Endothelial cell of umbilical vein (primary cell): ENCODE data around the gene ZBTB22. TPM values are rescaled to one million over a fixed set of nuclear protein-coding genes. Genes with fewer than 3 reads are reported as not detected.

Experiments
- BruUV-seq: library from RNA; stranded (reverse); fragments of 400-500 nt; replicated peaks from 2 replicates; lab custom pipeline; 2021; lab: Mats Ljungman, UMichigan
- CTCF ChIA-PET: fragments of 300-600, 350-600 bp; sonication (Branson Sonifier 250); formaldehyde crosslinking; loops from one replicate; lab custom pipeline; 2021; ENCODE audit warnings: antibody characterized with exemption, inconsistent platforms; lab: Charles Lee
- POLR2A ChIA-PET: fragments of 300-600, 350-600 bp; sonication (Branson Sonifier 250); formaldehyde crosslinking; loops from one replicate; lab custom pipeline; 2021; ENCODE audit warnings: antibody characterized with exemption, inconsistent platforms; lab: Charles Lee
- DNase-seq: peaks from one replicate; pipeline ENCODE4 v3.0.0-alpha.2; 2011; ENCODE audit warnings: low read depth, low spot score
- FAIRE-seq: peaks from 2 replicates; lab custom pipeline; 2011; peaks lifted over from hg19 to GRCh38; lab: Jason Lieb, UNC
- H2AFZ ChIP-seq: 2 replicates; pipeline ENCODE4 v1.6.0; 2012; ENCODE audit warnings: low read depth, low read length, control low read depth, inconsistent platforms
- H3K27ac ChIP-seq: 2 replicates; pipeline ENCODE4 v1.5.1; 2011; ENCODE audit warnings: low read depth, mild to moderate bottlenecking, control low read depth, low read length, moderate library complexity; ENCODE audit not compliant: insufficient read depth
- H3K27me3 ChIP-seq, 2 experiments: 2 replicates each; pipeline versions ENCODE4 v1.6.0 to v1.6.1; 2011; ENCODE audit warnings: low read length in 2 of 2, mixed read lengths in 1 of 2; ENCODE audit not compliant: control insufficient read depth in 2 of 2, insufficient read depth in 2 of 2
- H3K36me3 ChIP-seq, 2 experiments: 2 replicates in 1 of 2; 3 replicates in 1 of 2; pipeline ENCODE4 v1.5.1; 2011; ENCODE audit warnings: low read length in 2 of 2, mild to moderate bottlenecking in 1 of 2, moderate library complexity in 1 of 2; ENCODE audit not compliant: control insufficient read depth in 2 of 2, insufficient read depth in 2 of 2; ENCODE audit errors: extremely low read depth in 1 of 2
- H3K4me1 ChIP-seq: 3 replicates; pipeline ENCODE4 v1.5.1; 2011; ENCODE audit warnings: mild to moderate bottlenecking, low read length; ENCODE audit not compliant: control insufficient read depth, insufficient read depth; ENCODE audit errors: extremely low read depth
- H3K4me2 ChIP-seq: 2 replicates; pipeline ENCODE4 v1.6.1; 2011; ENCODE audit warnings: low read length, control low read depth, mixed read lengths; ENCODE audit not compliant: insufficient read depth
- H3K4me3 ChIP-seq, 3 experiments: fragments of 200-600 bp in 1 of 3; sonication (generic), shearing (Covaris generic) in 1 of 3; replicated peaks in 1 of 3; 2 replicates each; pipeline ENCODE4 v1.5.1; 2011 to 2016; ENCODE audit warnings: control low read depth in 3 of 3, low read length in 3 of 3, mild to moderate bottlenecking in 2 of 3, inconsistent platforms in 1 of 3, low read depth in 1 of 3, moderate library complexity in 1 of 3; ENCODE audit not compliant: insufficient read depth in 1 of 3
- H3K79me2 ChIP-seq: 2 replicates; pipeline ENCODE4 v1.6.0; 2012; ENCODE audit warnings: low read length, inconsistent platforms; ENCODE audit not compliant: control insufficient read depth, insufficient read depth
- H3K9ac ChIP-seq: replicated peaks from 2 replicates; pipeline ENCODE3; 2011; ENCODE audit warnings: low read length, control low read depth; ENCODE audit not compliant: insufficient read depth; ENCODE audit errors: extremely low read depth
- H3K9me1 ChIP-seq: replicated peaks from 3 replicates; pipeline ENCODE4 v1.6.0; 2011; ENCODE audit warnings: mild to moderate bottlenecking, low read length; ENCODE audit not compliant: control insufficient read depth, insufficient read depth; ENCODE audit errors: extremely low read depth
- H3K9me3 ChIP-seq: replicated peaks from 2 replicates; pipeline ENCODE4 v1.5.1; 2012; ENCODE audit warnings: low read length, inconsistent platforms; ENCODE audit not compliant: control insufficient read depth, insufficient read depth
- H4K20me1 ChIP-seq: replicated peaks from 2 replicates; pipeline ENCODE3; 2011; ENCODE audit warnings: mild to moderate bottlenecking, low read length; ENCODE audit not compliant: control insufficient read depth, insufficient read depth; ENCODE audit errors: extremely low read depth
- EZH2 ChIP-seq: IDR thresholded peaks from 2 replicates; pipeline ENCODE4 v1.6.1; 2012; ENCODE audit warnings: borderline replicate concordance, low read depth, mild to moderate bottlenecking, moderate library complexity, low read length, inconsistent platforms; ENCODE audit not compliant: severe bottlenecking
- FOS ChIP-seq: IDR thresholded peaks from 2 replicates; pipeline ENCODE4 v1.6.1; 2011; ENCODE audit warnings: mild to moderate bottlenecking, low read length, moderate library complexity, borderline replicate concordance; ENCODE audit not compliant: insufficient read depth
- GATA2 ChIP-seq: IDR thresholded peaks from 2 replicates; pipeline ENCODE4 v1.7.0; 2011; ENCODE audit warnings: low read depth, mild to moderate bottlenecking, moderate library complexity, mixed read lengths, low read length; ENCODE audit not compliant: insufficient read length, insufficient read depth
- JUN ChIP-seq: IDR thresholded peaks from 2 replicates; pipeline ENCODE4 v1.6.1; 2011; ENCODE audit warnings: borderline replicate concordance, low read depth; ENCODE audit not compliant: insufficient read length, insufficient read depth
- MYC ChIP-seq: IDR thresholded peaks from one replicate; pipeline ENCODE4 v1.6.1; 2011; ENCODE audit warnings: mild to moderate bottlenecking, low read depth, low read length
- POLR2A ChIP-seq: IDR thresholded peaks from 2 replicates; pipeline ENCODE4 v1.6.1; 2012; ENCODE audit warnings: low read depth, mild to moderate bottlenecking, control low read depth, low read length
- POLR2AphosphoS5 ChIP-seq: IDR thresholded peaks from 2 replicates; pipeline ENCODE4 v1.6.1; 2012; ENCODE audit warnings: low read depth, mild to moderate bottlenecking, control low read depth, low read length, moderate library complexity; ENCODE audit not compliant: insufficient read depth
- dilution Hi-C: fragments of 300-500 bp; cut with MboI; formaldehyde crosslinking; loops from one replicate; pipeline ENCODE4 v1.15.0; 2019; ENCODE audit warnings: low sequenced_read_pairs; ENCODE audit not compliant: extremely low pct_ligation_motif_present
- intact Hi-C: fragments of 100-400 bp; cut with micrococcal nuclease; formaldehyde crosslinking; loops from one replicate; pipeline ENCODE4 v1.10.0; 2022
- polyA plus RNA-seq, 4 experiments: library from polyadenylated mRNA; depleted of rRNA in 3 of 4; stranded (reverse) in 3 of 4; unstranded in 1 of 4; fragments of >200 nt; gene quantifications; 2 replicates each; pipeline versions ENCODE4 v1.2.1 to v1.2.3, GENCODE V29; 2011 to 2012; ENCODE audit warnings: missing spikeins in 1 of 4
- total RNA-seq: library from RNA; stranded (reverse); gene quantifications from 2 replicates; pipeline ENCODE4 v1.2.3, GENCODE V29; 2021
- TF ChIP-seq, protein P1 (sequence below): IDR thresholded peaks from 2 replicates; pipeline ENCODE4 v1.6.1; 2011; ENCODE audit not compliant: insufficient read depth, insufficient read length
- TF ChIP-seq, protein P2 (sequence below), 2 donors: IDR thresholded peaks; 1 replicate in 1 of 2; 2 replicates in 1 of 2; pipeline ENCODE4 v1.5.1; 2011; ENCODE audit warnings: low read length in 2 of 2, mild to moderate bottlenecking in 2 of 2, moderate library complexity in 2 of 2, control low read depth in 1 of 2, inconsistent platforms in 1 of 2, low read depth in 1 of 2; ENCODE audit not compliant: insufficient read depth in 1 of 2; ENCODE audit errors: extremely low read depth in 1 of 2

Gene ZBTB22
- total and polyA plus RNA-seq, 2 donors (not counting 3 experiments of a cell fraction or from before 2014, with no cell fraction given), result 12.6 to 15.4 TPM

DNA sequence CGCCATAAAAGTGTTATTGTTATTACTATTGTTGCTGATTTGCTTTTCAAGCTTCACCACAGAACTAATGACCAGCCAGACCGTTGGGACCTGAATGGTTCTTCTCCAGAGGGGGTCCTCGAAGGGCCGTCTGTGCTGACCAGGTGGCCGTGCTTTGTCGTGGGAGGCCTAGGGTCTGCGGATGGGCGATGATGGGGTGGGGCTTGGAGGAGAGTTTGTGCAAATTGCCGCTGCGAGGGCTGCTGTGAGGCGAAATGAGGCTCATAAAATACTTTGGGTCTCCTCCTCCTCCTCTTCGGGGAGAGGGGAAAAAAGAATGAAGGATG is 6.0 kb upstream of the ZBTB22 start:
- no peaks in the 10 kb centered on the region for H4K20me1 ChIP-seq
- POLR2A ChIA-PET, result interaction anchor here (0.8 to 1.2 kb wide), 2 partner anchors 35 to 52 kb away, joined by 5 to 6 read pairs; partner anchors contain the start of genes PFDN6, RPS18, VPS52 and WDR46
- H3K79me2 ChIP-seq, result peaks cover 36% of the 10 kb centered on the region
- peaks cover 5 to 22% of the 10 kb centered on the region in 2 experiments for H3K36me3 ChIP-seq
- H3K4me2 ChIP-seq, result peak overlapping the region; percentile 65
- H3K4me3 ChIP-seq, result peak overlapping the region; percentile 37 to 80 (median 80)
- peaks cover 43% of the 10 kb centered on the region for H3K4me1 ChIP-seq
- intact Hi-C loops (loop anchor here (1.0 kb wide), 2 partner anchors 52 to 68 kb away; partner anchors contain the start of genes KIFC1 and VPS52), dilution Hi-C loops (no loop called here)
- no peaks in the 10 kb centered on the region for H3K9me1 ChIP-seq
- H3K9ac ChIP-seq, result no peak overlapping the region
- H3K27ac ChIP-seq, result no peak overlapping the region
- no TSS peak for BruUV-seq
- TF ChIP-seq EZH2, result no peak
- TF ChIP-seq FOS, result no peak
- TF ChIP-seq, protein P1, sequence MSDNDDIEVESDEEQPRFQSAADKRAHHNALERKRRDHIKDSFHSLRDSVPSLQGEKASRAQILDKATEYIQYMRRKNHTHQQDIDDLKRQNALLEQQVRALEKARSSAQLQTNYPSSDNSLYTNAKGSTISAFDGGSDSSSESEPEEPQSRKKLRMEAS, result no peak
- TF ChIP-seq, protein P2, sequence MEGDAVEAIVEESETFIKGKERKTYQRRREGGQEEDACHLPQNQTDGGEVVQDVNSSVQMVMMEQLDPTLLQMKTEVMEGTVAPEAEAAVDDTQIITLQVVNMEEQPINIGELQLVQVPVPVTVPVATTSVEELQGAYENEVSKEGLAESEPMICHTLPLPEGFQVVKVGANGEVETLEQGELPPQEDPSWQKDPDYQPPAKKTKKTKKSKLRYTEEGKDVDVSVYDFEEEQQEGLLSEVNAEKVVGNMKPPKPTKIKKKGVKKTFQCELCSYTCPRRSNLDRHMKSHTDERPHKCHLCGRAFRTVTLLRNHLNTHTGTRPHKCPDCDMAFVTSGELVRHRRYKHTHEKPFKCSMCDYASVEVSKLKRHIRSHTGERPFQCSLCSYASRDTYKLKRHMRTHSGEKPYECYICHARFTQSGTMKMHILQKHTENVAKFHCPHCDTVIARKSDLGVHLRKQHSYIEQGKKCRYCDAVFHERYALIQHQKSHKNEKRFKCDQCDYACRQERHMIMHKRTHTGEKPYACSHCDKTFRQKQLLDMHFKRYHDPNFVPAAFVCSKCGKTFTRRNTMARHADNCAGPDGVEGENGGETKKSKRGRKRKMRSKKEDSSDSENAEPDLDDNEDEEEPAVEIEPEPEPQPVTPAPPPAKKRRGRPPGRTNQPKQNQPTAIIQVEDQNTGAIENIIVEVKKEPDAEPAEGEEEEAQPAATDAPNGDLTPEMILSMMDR (IDR thresholded peaks at IDR 0.05; ENCODE audit: extremely low read depth in 1 of 2, insufficient read depth in 1 of 2, low read depth in 1 of 2, low read length in 2 of 2), result no peak
- no peak for TF ChIP-seq JUN
- no peak for TF ChIP-seq POLR2AphosphoS5
- no peak for TF ChIP-seq GATA2
- no peak for TF ChIP-seq POLR2A
- no peak for TF ChIP-seq MYC
- H3K27me3 ChIP-seq, result no peaks in the 10 kb centered on the region
- FAIRE-seq (no peak), DNase-seq (no peak)
- H2AFZ ChIP-seq, result peak overlapping the region; percentile 97
- no peaks in the 10 kb centered on the region for H3K9me3 ChIP-seq
- CTCF ChIA-PET, result interaction anchor here (1.1 kb wide), 1 partner anchor 24 kb away, joined by 4 read pairs; no protein-coding TSS in a partner anchor
